SU-DHL-6 (cell line): ENCODE results near the gene RLF.

Experiments used
- H2AFZ ChIP-seq: fragments of 200-600 bp; sonication (generic); 2 replicates; pipeline ENCODE4 v1.6.1; 2014; ENCODE audit warnings: low read depth, mild to moderate bottlenecking, moderate library complexity, mixed read lengths, antibody characterized with exemption, low read length; ENCODE audit not compliant: severe bottlenecking
- H3F3A ChIP-seq: fragments of 200-600 bp; shearing (Covaris generic); 2 replicates; pipeline ENCODE4 v1.6.0; 2016; ENCODE audit warnings: antibody characterized with exemption, mild to moderate bottlenecking; ENCODE audit not compliant: insufficient read depth
- H3K27ac ChIP-seq: fragments of 200-600 bp; sonication (generic); 2 replicates; pipeline ENCODE4 v1.5.1; 2016; ENCODE audit warnings: low read depth, mild to moderate bottlenecking, low read length, moderate library complexity, mixed read lengths
- H3K27me3 ChIP-seq: fragments of 200-600 bp; sonication (generic), shearing (Covaris generic); 2 replicates; pipeline ENCODE4 v1.6.0; 2014; ENCODE audit warnings: mild to moderate bottlenecking, low read length
- H3K36me3 ChIP-seq: fragments of 200-600 bp; sonication (generic); 2 replicates; pipeline ENCODE4 v1.6.1; 2014; ENCODE audit warnings: mild to moderate bottlenecking, low read length, mixed read lengths
- H3K4me2 ChIP-seq: fragments of 300-600, 200-600 bp; shearing (Covaris generic), sonication (generic); 2 replicates; pipeline ENCODE4 v1.6.0; 2014; ENCODE audit warnings: low read length, low read depth, mild to moderate bottlenecking; ENCODE audit not compliant: poor library complexity, severe bottlenecking
- H3K4me3 ChIP-seq: fragments of 200-600 bp; sonication (generic); 2 replicates; pipeline ENCODE4 v1.5.1; 2014; ENCODE audit warnings: antibody characterized with exemption, low read length, mild to moderate bottlenecking, mixed read lengths; ENCODE audit not compliant: insufficient read depth, poor library complexity, severe bottlenecking
- H3K79me2 ChIP-seq: fragments of 200-600 bp; sonication (generic); 2 replicates; pipeline ENCODE4 v1.6.1; 2014; ENCODE audit warnings: mild to moderate bottlenecking, low read length, moderate library complexity; ENCODE audit not compliant: insufficient read depth
- H3K9ac ChIP-seq: fragments of 200-600 bp; sonication (generic); 2 replicates; pipeline ENCODE4 v1.7.0; 2014; ENCODE audit warnings: mild to moderate bottlenecking, low read length
- H3K9me2 ChIP-seq: fragments of 200-600 bp; sonication (generic); replicated peaks from 2 replicates; pipeline ENCODE4 v1.6.1; 2014; ENCODE audit warnings: low read length; ENCODE audit not compliant: insufficient read depth
- H3K9me3 ChIP-seq: fragments of 200-600 bp; sonication (generic); 2 replicates; pipeline ENCODE4 v1.6.1; 2014; ENCODE audit warnings: low read length, mixed read lengths; ENCODE audit not compliant: insufficient read depth
- H4K20me1 ChIP-seq: fragments of 200-600 bp; sonication (generic); 2 replicates; pipeline ENCODE4 v1.6.1; 2014; ENCODE audit warnings: low read depth, mild to moderate bottlenecking, antibody characterized with exemption, low read length, moderate library complexity, mixed read lengths
- EZH2phosphoT487 ChIP-seq: fragments of 200-600 bp; sonication (generic), shearing (Covaris generic); conservative IDR thresholded peaks from 2 replicates; pipeline ENCODE4 v1.6.1; 2018; ENCODE audit warnings: mild to moderate bottlenecking, antibody characterized with exemption, low read length, moderate library complexity, mixed read lengths
- TF ChIP-seq, protein P1 (sequence below): fragments of 200-600 bp; sonication (generic); IDR thresholded peaks from one replicate; pipeline ENCODE4 v1.5.1; 2017; ENCODE audit warnings: antibody characterized with exemption, mild to moderate bottlenecking, low read length, moderate library complexity; ENCODE audit not compliant: insufficient read depth, poor library complexity, severe bottlenecking

RLF gene

DNA sequence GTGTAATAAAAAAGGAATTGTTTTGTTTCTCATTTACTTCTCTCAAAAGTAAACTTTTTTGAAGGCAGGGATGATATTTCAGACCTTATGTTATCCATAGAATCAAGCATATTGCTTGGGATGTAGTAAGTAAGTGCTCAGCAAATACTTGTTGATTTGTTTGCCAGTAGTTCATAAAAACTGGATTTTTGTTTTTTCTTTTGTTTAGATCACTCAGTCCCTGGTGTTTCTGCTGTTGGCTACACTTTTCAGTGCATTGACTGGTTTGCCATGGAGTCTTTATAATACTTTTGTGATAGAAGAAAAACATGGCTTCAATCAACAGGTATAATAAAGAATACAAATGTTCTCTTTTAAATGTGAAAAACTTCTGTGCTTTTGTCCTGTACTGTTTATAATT lies 107.0 kb downstream of the RLF start:
- H3K36me3 ChIP-seq = peaks cover 28% of the 10 kb centered on the region
- H3K27ac ChIP-seq = no peak overlapping the region
- H3K9me3 ChIP-seq = no peaks in the 10 kb centered on the region
- peaks cover 15% of the 10 kb centered on the region for H3K79me2 ChIP-seq
- no peaks in the 10 kb centered on the region for H4K20me1 ChIP-seq
- H3F3A ChIP-seq = peaks cover 3% of the 10 kb centered on the region; the same call in 1 of the 2 replicates
- no peak overlapping the region for H3K4me2 ChIP-seq
- no peaks in the 10 kb centered on the region for H3K27me3 ChIP-seq
- H2AFZ ChIP-seq = no peak overlapping the region
- H3K9ac ChIP-seq = no peak overlapping the region
- no peaks in the 10 kb centered on the region for H3K9me2 ChIP-seq
- H3K4me3 ChIP-seq = no peak overlapping the region
- TF ChIP-seq, protein P1, sequence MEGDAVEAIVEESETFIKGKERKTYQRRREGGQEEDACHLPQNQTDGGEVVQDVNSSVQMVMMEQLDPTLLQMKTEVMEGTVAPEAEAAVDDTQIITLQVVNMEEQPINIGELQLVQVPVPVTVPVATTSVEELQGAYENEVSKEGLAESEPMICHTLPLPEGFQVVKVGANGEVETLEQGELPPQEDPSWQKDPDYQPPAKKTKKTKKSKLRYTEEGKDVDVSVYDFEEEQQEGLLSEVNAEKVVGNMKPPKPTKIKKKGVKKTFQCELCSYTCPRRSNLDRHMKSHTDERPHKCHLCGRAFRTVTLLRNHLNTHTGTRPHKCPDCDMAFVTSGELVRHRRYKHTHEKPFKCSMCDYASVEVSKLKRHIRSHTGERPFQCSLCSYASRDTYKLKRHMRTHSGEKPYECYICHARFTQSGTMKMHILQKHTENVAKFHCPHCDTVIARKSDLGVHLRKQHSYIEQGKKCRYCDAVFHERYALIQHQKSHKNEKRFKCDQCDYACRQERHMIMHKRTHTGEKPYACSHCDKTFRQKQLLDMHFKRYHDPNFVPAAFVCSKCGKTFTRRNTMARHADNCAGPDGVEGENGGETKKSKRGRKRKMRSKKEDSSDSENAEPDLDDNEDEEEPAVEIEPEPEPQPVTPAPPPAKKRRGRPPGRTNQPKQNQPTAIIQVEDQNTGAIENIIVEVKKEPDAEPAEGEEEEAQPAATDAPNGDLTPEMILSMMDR = no peak
- TF ChIP-seq EZH2phosphoT487 = no peak

DNA sequence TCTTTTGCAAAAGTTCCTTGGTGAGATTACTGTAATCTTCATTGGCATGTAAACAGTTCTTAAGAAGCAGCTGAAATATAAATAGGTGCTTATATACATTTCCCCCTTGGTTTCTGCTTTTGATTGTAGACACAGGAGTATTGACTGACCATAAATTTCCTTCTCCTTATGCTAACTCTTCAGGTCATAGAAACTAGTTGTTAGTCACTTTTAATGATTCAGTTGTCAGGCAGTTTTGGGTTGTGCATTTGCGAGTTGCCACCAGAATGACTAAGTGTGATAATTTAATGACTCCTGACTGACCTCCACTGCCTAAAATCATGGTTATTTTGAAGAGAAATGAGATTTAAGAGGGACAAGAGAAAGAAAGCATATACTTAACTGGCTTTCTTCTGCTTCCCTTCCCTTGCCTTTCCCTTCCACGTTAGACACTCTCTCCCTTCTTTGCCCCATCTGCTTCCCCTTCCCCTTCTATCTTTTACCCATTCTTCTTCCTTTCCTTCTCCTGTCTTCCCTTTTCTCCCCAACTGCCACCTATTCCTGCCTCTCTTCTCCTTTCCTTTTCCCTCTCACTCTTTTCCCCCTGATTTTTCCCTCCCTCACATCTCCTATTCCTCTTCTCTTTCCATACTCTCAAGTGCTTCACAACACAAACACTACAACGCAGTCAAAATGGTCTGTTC lies 109.1 kb downstream of the RLF start:
- Histone ChIP-seq H2AFZ (no peak overlapping the region), H3K4me3 (no peak overlapping the region), H3K4me2 (no peak overlapping the region), H3K9me3 (no peaks in the 10 kb centered on the region), H3K27ac (no peak overlapping the region), H3K9me2 (no peaks in the 10 kb centered on the region), H3K36me3 (peaks cover 34% of the 10 kb centered on the region), H3K79me2 (peaks cover 4% of the 10 kb centered on the region), H4K20me1 (no peaks in the 10 kb centered on the region), H3K9ac (no peak overlapping the region), H3K27me3 (no peaks in the 10 kb centered on the region), H3F3A (peaks cover 3% of the 10 kb centered on the region; the same call in 1 of the 2 replicates)
- TF ChIP-seq, protein P1 = no peak
- no peak for TF ChIP-seq EZH2phosphoT487

- no peaks in the 10 kb centered on the region for H3K9me3 ChIP-seq
- H3F3A ChIP-seq = peaks cover 3% of the 10 kb centered on the region; the same call in 1 of the 2 replicates
- no peaks in the 10 kb centered on the region for H3K27me3 ChIP-seq
- no peak overlapping the region for H2AFZ ChIP-seq
- TF ChIP-seq, protein P1 = no peak
- TF ChIP-seq EZH2phosphoT487 = no peak
- H3K27ac ChIP-seq = no peak overlapping the region
- H3K4me2 ChIP-seq = no peak overlapping the region
- no peak overlapping the region for H3K4me3 ChIP-seq
- no peaks in the 10 kb centered on the region for H3K9me2 ChIP-seq
- no peaks in the 10 kb centered on the region for H3K79me2 ChIP-seq
- H3K9ac ChIP-seq = no peak overlapping the region
- no peaks in the 10 kb centered on the region for H4K20me1 ChIP-seq
- H3K36me3 ChIP-seq = peaks cover 34% of the 10 kb centered on the region
These were observed 111.5 kb downstream of the RLF start for GRCh38 chr1:40272653-40273213.
